GM12875 (cell line): ENCODE measurements around the gene TPRG1.

ENCODE experiments used
- H3K4me3 ChIP-seq: one replicate; pipeline ENCODE4 v1.5.1; 2011; ENCODE audit warnings: low read depth, low read length, control low read depth
- CTCF ChIP-seq: IDR thresholded peaks from 2 replicates; pipeline ENCODE4 v1.5.1; 2011; ENCODE audit warnings: low read depth, mild to moderate bottlenecking, control low read depth, inconsistent platforms, low read length, moderate library complexity, borderline replicate concordance; ENCODE audit not compliant: insufficient read depth

The TPRG1 gene

GRCh38 chr3:189294649-189295048, 122.9 kb downstream of the TPRG1 start:
- no peak overlapping the region for H3K4me3 ChIP-seq
- no peak for TF ChIP-seq CTCF

- TF ChIP-seq CTCF, result no peak
- H3K4me3 ChIP-seq, result no peak overlapping the region
These were observed 123.3 kb downstream of the TPRG1 start for GRCh38 chr3:189295089-189295488.

- no peak for TF ChIP-seq CTCF
- H3K4me3 ChIP-seq, result no peak overlapping the region
These were observed 126.2 kb downstream of the TPRG1 start for GRCh38 chr3:189297932-189298331.

GRCh38 chr3:189298469-189299375, 127.0 kb downstream of the TPRG1 start:
- H3K4me3 ChIP-seq, result no peak overlapping the region

GRCh38 chr3:189300345-189300744, 128.6 kb downstream of the TPRG1 start:
- no peak overlapping the region for H3K4me3 ChIP-seq
- TF ChIP-seq CTCF, result no peak

More at GRCh38 chr3:189298469-189299375, 127.0 kb downstream of the TPRG1 start:
- TF ChIP-seq CTCF, result no peak

GRCh38 chr3:189301479-189301878, 129.7 kb downstream of the TPRG1 start:
- H3K4me3 ChIP-seq, result no peak overlapping the region
- no peak for TF ChIP-seq CTCF

GRCh38 chr3:189303584-189303983, 131.8 kb downstream of the TPRG1 start:
- TF ChIP-seq CTCF, result no peak

More at GRCh38 chr3:189303584-189303983, 131.8 kb downstream of the TPRG1 start:
- no peak overlapping the region for H3K4me3 ChIP-seq
